ENCODE measurements around the gene RBMS3.

GRCh38 chr3:29695643-29696198, 414.9 kb downstream of the RBMS3 start:
- TF ChIP-seq CTCF (IDR thresholded peaks at IDR 0.05) (no peak), POLR2AphosphoS5 (IDR thresholded peaks at IDR 0.05) (no peak)

Data from upper lobe of left lung (tissue), 4 donors.